CD4-positive, alpha-beta T cell treated with Interleukin-17A for 4 hours (primary cell): ENCODE results near the gene SLC12A2.

Experiments
- DNase-seq: peaks from one replicate; pipeline ENCODE4 v3.0.0-alpha.2; 2020; ENCODE audit warnings: mixed read lengths

The SLC12A2 gene

DNA sequence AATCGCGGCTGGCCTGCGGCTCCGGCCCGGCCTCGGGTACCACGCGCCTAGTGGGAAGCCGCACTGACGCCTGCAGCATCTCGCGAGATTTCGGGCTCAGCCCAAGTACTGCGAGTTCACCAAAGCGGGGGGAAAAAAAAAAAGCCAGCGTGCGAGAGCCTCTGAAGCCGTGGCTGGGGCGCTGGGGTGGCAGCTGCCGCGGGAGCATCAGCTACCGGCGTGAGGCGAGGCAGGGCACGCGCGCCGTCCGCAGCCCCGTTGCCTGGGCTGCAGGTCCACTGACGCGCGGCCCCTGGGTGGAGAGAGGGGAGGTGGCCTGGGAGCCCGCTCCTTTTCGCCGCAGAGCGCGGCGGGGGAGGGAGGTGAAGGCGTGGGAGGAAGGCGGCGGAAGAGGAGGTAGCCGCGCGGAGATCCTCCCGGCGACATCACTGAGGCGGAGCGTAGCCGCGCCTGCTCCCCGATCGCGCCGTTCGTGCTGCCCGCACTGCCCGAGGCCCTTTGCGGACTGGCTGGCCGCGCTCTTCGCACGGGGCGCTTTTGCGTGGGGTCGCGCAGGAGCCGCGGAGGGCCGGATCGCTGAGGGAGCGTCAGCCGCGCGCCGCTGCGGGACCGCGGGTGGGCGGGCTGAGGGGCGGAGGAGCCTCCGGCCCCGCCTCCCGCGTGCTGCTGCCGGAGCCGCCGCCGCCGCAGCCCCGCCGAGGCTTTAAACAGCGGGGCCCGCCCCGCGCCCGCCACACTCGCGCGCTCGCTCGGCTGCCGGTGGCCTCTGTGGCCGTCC is at the start of gene SLC12A2:
Gene SLC12A2 (plus strand): TSS at position 734 of the 778 bp plus-strand sequence. CDS start 189 bp downstream, outside the sequence.
- peak; percentile 93 for DNase-seq

DNA sequence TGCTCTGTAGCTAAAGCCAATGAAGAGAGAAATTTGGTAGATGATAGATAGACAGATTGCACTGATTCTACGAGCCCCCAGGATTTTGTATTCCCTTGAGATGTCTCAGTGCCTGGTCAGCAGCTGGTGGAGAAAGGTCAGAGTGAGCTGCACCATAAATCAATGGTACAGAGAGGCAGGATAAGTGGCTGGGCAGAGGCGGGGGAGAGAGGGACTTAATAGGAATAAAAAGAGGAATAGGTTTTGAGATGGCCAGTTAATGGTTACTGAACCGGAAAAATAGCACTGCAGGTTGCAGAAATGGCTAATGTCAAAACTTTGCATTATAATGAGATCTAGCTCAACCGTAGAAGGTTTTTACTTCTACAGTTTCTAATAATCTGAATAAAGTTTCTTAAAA is 47.9 kb upstream of the SLC12A2 start:
- no peak for DNase-seq

GRCh38 chr5:128036950-128037349 is 46.6 kb upstream of the SLC12A2 start:
- no peak for DNase-seq

GRCh38 chr5:128038643-128039042 is 44.9 kb upstream of the SLC12A2 start:
- no peak for DNase-seq

DNA sequence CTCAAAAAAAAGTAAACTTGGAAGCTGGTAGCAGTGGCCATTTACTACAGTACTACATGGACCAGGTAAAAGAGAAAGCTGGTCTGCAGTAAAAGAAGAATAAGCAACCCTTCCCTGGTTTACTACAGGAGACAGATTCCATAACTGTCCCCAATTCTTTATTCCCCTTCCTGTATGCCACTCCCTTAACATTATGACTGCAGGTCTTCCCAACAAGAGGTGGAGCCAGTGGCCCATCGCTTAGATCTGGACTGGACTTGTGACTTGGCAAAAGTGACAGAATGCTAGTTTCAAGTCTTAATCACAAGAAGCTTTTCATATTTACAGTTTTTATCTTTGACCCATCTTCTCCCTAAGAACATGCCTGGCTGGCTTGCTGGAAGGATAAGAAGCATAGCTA is 42.6 kb upstream of the SLC12A2 start:
- DNase-seq = no peak

DNA sequence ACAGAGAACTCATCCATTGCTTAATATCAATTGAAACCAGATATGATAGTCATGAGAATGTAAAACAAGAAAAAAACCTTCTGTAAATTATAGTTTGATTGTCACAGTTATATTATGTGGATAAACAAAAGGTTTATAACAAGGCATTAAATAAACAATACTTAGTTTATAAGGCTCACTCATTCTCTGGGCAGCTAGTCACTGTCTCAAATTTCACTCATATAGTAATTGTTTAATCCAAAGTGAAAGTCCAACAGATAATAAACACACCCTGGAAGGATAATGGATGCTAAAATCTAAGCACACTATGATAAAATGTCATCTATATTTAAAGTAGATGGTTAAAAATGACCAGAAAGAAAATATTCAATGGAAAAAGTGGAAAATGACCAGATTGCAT is 30.8 kb upstream of the SLC12A2 start:
- no peak for DNase-seq

- no peak for DNase-seq
Measured at GRCh38 chr5:128053291-128053954, 30.1 kb upstream of the SLC12A2 start.

DNA sequence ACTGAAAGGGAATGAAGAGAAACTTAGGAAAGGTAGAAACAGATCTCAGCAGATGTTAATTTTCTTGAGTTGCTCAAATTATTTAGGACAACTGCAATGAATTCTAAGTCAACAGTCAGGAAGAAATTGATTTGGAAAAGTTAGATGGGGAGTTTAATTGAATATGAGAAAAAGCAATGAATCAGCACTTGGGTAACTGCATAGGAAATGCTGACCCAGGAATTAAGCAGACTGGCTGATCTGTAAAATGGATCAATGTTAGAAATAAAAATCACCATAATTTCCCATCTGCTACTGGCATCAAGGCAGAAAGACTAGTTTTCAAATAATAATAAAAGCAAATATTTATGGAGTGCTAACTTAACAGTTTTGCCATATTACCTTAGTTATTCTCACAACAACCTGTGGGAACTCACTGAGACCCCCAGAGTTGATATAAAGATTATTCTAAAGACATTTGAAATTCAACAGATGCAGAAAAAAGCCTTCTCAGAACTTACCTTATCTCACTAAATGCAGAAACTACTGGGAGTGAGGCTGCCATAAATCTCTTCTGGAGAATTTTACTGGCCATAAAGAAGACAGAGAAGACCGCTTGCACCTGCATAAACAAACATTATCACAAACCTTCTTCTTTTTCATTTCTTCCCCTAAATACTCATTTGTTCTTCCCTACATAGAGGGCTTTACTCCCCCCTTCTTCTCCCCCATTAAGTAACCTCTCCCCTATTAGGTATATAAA is 22.8 kb upstream of the SLC12A2 start:
- DNase-seq = no peak

- DNase-seq = no peak
Measured at GRCh38 chr5:128062172-128062746, 21.3 kb upstream of the SLC12A2 start.

DNA sequence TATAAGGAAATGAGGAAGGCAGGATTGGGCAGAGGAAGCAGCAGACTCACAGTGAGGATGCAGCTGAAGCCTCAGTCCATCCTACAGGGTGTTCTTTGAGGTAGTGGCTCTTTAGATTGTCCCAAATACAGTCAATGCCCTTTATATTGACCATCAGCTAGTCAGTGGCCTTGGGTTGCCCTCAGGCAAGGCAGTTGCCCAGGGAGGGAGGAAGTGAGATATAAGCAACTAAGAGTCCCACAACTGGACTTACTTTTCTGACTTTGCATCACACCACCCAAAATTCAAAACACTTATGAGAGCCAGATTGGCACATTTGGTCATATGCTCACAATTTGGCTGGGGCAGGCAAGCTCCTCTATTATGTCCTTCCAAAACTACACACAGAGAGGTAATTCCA is 9.4 kb upstream of the SLC12A2 start:
- DNase-seq = no peak

DNA sequence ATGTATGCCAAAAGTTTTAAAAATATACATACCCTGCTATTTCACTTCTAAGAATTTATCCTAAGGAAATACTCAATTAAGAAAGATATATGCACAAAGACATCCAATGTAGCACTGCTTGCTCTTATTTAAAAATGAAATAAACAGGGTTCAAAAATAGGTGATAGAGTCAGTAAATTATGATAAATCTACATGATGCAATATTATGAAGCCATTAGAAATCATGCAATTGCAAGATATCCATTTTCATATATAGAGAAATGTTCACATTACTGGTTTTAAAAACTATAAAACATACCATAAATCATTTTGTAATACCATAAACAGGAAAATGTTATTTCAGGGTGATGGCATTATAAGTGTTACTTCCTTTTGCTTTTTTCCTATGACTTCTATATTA is 8.6 kb upstream of the SLC12A2 start:
- DNase-seq = no peak

GRCh38 chr5:128077526-128077925 is 6.0 kb upstream of the SLC12A2 start:
- no peak for DNase-seq

DNA sequence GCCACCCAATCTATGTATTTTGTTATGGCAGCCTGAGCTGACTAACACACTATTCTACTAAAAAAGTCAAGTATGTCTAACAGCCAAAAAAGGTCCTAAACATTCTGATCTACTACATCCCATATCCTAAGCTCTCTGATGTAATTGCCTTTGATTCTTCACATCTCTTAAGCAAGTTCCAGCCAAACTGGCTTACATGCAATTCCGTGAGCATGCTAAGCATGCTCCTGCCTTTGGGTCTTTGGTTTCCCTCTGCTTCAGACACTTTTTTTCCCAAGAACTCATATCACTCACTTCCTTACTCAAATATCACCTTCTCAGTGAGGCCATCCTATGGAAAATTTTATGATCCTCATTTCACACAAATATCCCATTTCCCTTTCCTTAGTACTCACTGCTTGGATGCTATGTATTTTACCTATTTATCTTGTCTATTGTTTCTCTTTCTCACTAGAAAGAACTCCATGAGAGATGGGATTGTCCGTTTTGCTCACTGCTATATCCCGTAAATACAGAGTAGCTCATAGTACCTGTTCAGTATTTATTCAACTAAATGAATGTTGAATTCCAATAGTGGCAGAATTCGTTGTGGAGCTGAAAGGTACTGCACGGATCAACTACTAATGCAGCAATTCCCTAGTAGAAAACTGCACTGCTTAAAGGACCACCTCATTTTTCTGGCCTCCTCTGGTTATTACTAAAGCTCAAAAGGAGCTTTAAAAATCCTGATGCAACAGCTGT is 2.3 kb upstream of the SLC12A2 start:
- no peak for DNase-seq

GRCh38 chr5:128082551-128083032 is 974 bp upstream of the SLC12A2 start:
- DNase-seq = no peak

GRCh38 chr5:128083811-128084227 is 253 bp downstream of the SLC12A2 start:
- DNase-seq = no peak

GRCh38 chr5:128084228-128085167 is 932 bp downstream of the SLC12A2 start:
- DNase-seq = peak; percentile 57

- DNase-seq = no peak
Measured at GRCh38 chr5:128085413-128085812, 1.8 kb downstream of the SLC12A2 start.

- no peak for DNase-seq
Measured at GRCh38 chr5:128091579-128091978, 8.0 kb downstream of the SLC12A2 start.

GRCh38 chr5:128092144-128092543 is 8.6 kb downstream of the SLC12A2 start:
- no peak for DNase-seq

DNA sequence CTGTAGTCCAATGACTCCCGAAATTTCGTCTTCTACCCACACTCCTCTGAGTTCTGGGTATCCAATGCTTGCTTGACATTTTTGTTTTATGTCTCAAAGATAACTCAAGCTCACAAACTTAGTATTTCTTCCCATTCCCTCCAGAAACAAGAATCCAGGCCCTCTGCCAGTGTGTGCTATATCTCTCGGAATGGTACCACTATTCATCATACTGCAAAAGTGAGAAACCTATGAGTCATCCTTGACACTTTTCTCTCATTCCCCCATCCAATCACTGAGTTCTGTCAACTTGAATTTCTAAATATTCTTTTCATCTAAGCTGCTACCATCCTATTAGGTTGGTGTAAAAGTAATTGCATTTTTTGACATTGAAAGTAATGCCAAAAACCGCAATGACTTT is 9.8 kb downstream of the SLC12A2 start:
- DNase-seq = no peak

- no peak for DNase-seq
Measured at GRCh38 chr5:128097224-128097623, 13.7 kb downstream of the SLC12A2 start.
